K562 (cell line): ENCODE data around the gene C5orf24. TPM values are rescaled to one million over a fixed set of nuclear protein-coding genes. Genes with fewer than 3 reads are reported as not detected.

Experiments
- CEBPG ChIP-seq, 3 experiments: fragments of 200-800 bp in 1 of 3; sonication (Bioruptor generic) in 1 of 3; sonication (generic) in 1 of 3; formaldehyde crosslinking in 1 of 3; IDR thresholded peaks in 2 of 3; conservative IDR thresholded peaks in 1 of 3; 2 replicates each; pipeline versions ENCODE4 v1.6.1 to v1.8.0; 2016 to 2022; ENCODE audit warnings: missing compliant biosample characterization in 2 of 3, missing genetic modification characterization in 2 of 3, mild to moderate bottlenecking in 1 of 3, missing genetic modification reagents in 1 of 3
- DACH1 ChIP-seq: fragments of 450-650 bp; IDR thresholded peaks from 2 replicates; pipeline ENCODE4 v1.6.1; 2018; ENCODE audit not compliant: partially characterized antibody
- FOXA3 ChIP-seq, 2 experiments: fragments of 450-650 bp in 1 of 2; sonication (generic) in 1 of 2; formaldehyde crosslinking; IDR thresholded peaks in 1 of 2; conservative IDR thresholded peaks in 1 of 2; 2 replicates each; pipeline versions ENCODE4 v1.4.0 to v1.8.0; 2020 to 2022; ENCODE audit warnings: mild to moderate bottlenecking in 2 of 2, missing genetic modification reagents in 1 of 2
- HDAC8 ChIP-seq: fragments of 450-650 bp; IDR thresholded peaks from 2 replicates; pipeline ENCODE4 v1.6.1; 2016; ENCODE audit warnings: mild to moderate bottlenecking, missing genetic modification characterization, moderate library complexity, missing compliant biosample characterization
- HMBOX1 ChIP-seq: sonication (generic); IDR thresholded peaks from 2 replicates; pipeline ENCODE4 v1.6.1; 2016
- HSF4 ChIP-seq: fragments of 250-450 bp; sonication (Bioruptor Pico); IDR thresholded peaks from 2 replicates; pipeline ENCODE4 v2.1.2; 2022; ENCODE audit warnings: mild to moderate bottlenecking, moderate library complexity, borderline replicate concordance
- KDM2B ChIP-seq: fragments of 250-450 bp; sonication (Bioruptor Pico); IDR thresholded peaks from 2 replicates; pipeline ENCODE4 v1.8.0; 2021; ENCODE audit warnings: mild to moderate bottlenecking, moderate library complexity
- NBN ChIP-seq: fragments of 450-650 bp; IDR thresholded peaks from 2 replicates; pipeline ENCODE4 v1.6.1; 2016; ENCODE audit warnings: low read depth, mild to moderate bottlenecking
- NEUROD1 ChIP-seq: fragments of 150-350 bp; IDR thresholded peaks from 2 replicates; pipeline ENCODE4 v1.6.1; 2014; ENCODE audit warnings: borderline replicate concordance, low read length, low read depth; ENCODE audit not compliant: partially characterized antibody
- POLR3G ChIP-seq: IDR thresholded peaks from 2 replicates; pipeline ENCODE4 v1.6.1; 2011; ENCODE audit not compliant: insufficient read length, insufficient replicate concordance; ENCODE audit errors: extremely low read depth
- PREB ChIP-seq: sonication (generic); formaldehyde crosslinking; IDR thresholded peaks from 2 replicates; pipeline ENCODE4 v1.8.1; 2023; ENCODE audit warnings: mild to moderate bottlenecking, missing genetic modification reagents
- SAFB ChIP-seq: fragments of 200-400 bp; formaldehyde crosslinking; IDR thresholded peaks from 2 replicates; pipeline ENCODE4 v1.6.1; 2017; ENCODE audit warnings: low read depth, low read length, borderline replicate concordance
- SFPQ ChIP-seq: fragments of 200-400 bp; formaldehyde crosslinking; IDR thresholded peaks from 2 replicates; pipeline ENCODE4 v1.6.1; 2017; ENCODE audit warnings: mild to moderate bottlenecking, low read depth, low read length, moderate library complexity
- SUPT5H ChIP-seq: fragments of 450-650 bp; IDR thresholded peaks from 2 replicates; pipeline ENCODE4 v1.6.1; 2016
- ZBTB43 ChIP-seq: sonication (generic); formaldehyde crosslinking; IDR thresholded peaks from 2 replicates; pipeline ENCODE4 v1.8.0; 2023; ENCODE audit warnings: mild to moderate bottlenecking, missing genetic modification reagents
- ZKSCAN1 ChIP-seq: fragments of 150-350 bp; IDR thresholded peaks from 2 replicates; pipeline ENCODE4 v1.6.1; 2016; ENCODE audit warnings: low read depth, low read length
- ZNF316 ChIP-seq: fragments of 450-650 bp; IDR thresholded peaks from 2 replicates; pipeline ENCODE4 v1.6.1; 2016
- ZNF589 ChIP-seq: fragments of 200-800 bp; sonication (Bioruptor generic); IDR thresholded peaks from 2 replicates; pipeline ENCODE4 v1.6.1; 2016; ENCODE audit warnings: low read depth, missing genetic modification characterization, missing compliant biosample characterization
- ZNF699 ChIP-seq: fragments of 250-450 bp; sonication (Bioruptor Pico); IDR thresholded peaks from 2 replicates; pipeline ENCODE4 v1.8.0; 2021; ENCODE audit warnings: mild to moderate bottlenecking, moderate library complexity; ENCODE audit not compliant: insufficient replicate concordance
- polyA plus RNA-seq, 8 experiments: library from polyadenylated mRNA; depleted of rRNA in 4 of 8; stranded (reverse) in 5 of 8; unstranded in 3 of 8; fragments of >200 nt; fragmentation: Nextera tagmentation in 2 of 8; fragmentation: Illumina TruSeq in 1 of 8; extraction: Ambion mirVana in 2 of 8; extraction: Trizol in 1 of 8; gene quantifications; 2 replicates each; pipeline versions ENCODE4 v1.2.1 to v1.2.3, GENCODE V29; 2011 to 2014; ENCODE audit warnings: inconsistent platforms in 1 of 8, missing spikeins in 1 of 8
- total RNA-seq, 7 experiments: library from RNA; depleted of rRNA in 6 of 7; stranded (reverse); fragments of >200 nt in 6 of 7; fragmentation: Illumina TruSeq in 2 of 7; extraction: Trizol in 2 of 7; gene quantifications; 2 replicates each; pipeline versions ENCODE4 v1.2.1 to v1.2.3, GENCODE V29; 2011 to 2021; ENCODE audit warnings: low replicate concordance in 1 of 7
- TF ChIP-seq, protein P1 (sequence below): fragments of 450-650 bp; IDR thresholded peaks from 2 replicates; pipeline ENCODE4 v1.6.1; 2016; ENCODE audit warnings: missing biosample characterization, missing genetic modification characterization

The C5orf24 gene
- total and polyA plus RNA-seq, 9 of the 15 experiments (the other 6 are each of a cell fraction or from before 2014, with no cell fraction given) = 8.9 to 38.6 (median 28.4) TPM

- TF ChIP-seq SAFB (0 out of 2 replicates have a peak, but pooled peaks have one; percentile 48), PREB (CRISPR knock-in tag) (no peak), ZNF316 (no peak), FOXA3 (CRISPR knock-in tag; conservative IDR thresholded peaks at IDR 0.05 in 1 of 2, IDR thresholded peaks at IDR 0.05 in 1 of 2) (no peak), HSF4 (CRISPR knock-in tag) (no peak), ZKSCAN1 (no peak), NBN (no peak), HDAC8 (no peak), POLR3G (no peak), ZNF699 (CRISPR knock-in tag) (no peak), SFPQ (no peak), ZNF589 (peak; percentile 29; the same call in 1 of the 2 replicates), HMBOX1 (no peak), CEBPG (CRISPR knock-in tag; IDR thresholded peaks at IDR 0.05) (no peak), CEBPG (tag; conservative IDR thresholded peaks at IDR 0.05 in 1 of 2, IDR thresholded peaks at IDR 0.05 in 1 of 2) (no peak), SUPT5H (peak; percentile 81), NEUROD1 (no peak), ZBTB43 (no peak), KDM2B (CRISPR knock-in tag) (no peak), DACH1 (no peak)
- TF ChIP-seq, protein P1, sequence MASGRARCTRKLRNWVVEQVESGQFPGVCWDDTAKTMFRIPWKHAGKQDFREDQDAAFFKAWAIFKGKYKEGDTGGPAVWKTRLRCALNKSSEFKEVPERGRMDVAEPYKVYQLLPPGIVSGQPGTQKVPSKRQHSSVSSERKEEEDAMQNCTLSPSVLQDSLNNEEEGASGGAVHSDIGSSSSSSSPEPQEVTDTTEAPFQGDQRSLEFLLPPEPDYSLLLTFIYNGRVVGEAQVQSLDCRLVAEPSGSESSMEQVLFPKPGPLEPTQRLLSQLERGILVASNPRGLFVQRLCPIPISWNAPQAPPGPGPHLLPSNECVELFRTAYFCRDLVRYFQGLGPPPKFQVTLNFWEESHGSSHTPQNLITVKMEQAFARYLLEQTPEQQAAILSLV = no peak
These were observed 28.4 kb downstream of the C5orf24 start, which contains the start of gene TXNDC15 (continued) for GRCh38 chr5:134873987-134874830.
